Stimulated activated CD4-positive, alpha-beta T cell treated with anti-CD3 and anti-CD28 coated beads, Interleukin-12 subunit alpha, Interleukin-12 subunit beta, amount 100 ng/mL, for 24 hours (primary cell): ENCODE measurements around the gene RABGAP1.

Source experiments
- DNase-seq, 2 experiments: peaks; one replicate each; pipeline ENCODE4 v3.0.0-alpha.2; 2020; ENCODE audit warnings: low read depth in 2 of 2

Gene RABGAP1

GRCh38 chr9:123008909-123009308, 68.1 kb downstream of the RABGAP1 start:
- DNase-seq = no peak

- no peak for DNase-seq
These were observed 70.6 kb downstream of the RABGAP1 start for GRCh38 chr9:123011380-123011779.

- no peak for DNase-seq
These were observed 71.2 kb downstream of the RABGAP1 start for GRCh38 chr9:123011878-123012528.

- DNase-seq = no peak
These were observed 75.8 kb downstream of the RABGAP1 start for GRCh38 chr9:123016631-123017030.

GRCh38 chr9:123020796-123021195, 80.0 kb downstream of the RABGAP1 start:
- no peak for DNase-seq

GRCh38 chr9:123026425-123026824, 85.6 kb downstream of the RABGAP1 start:
- DNase-seq = no peak

GRCh38 chr9:123027517-123027916, 86.7 kb downstream of the RABGAP1 start:
- no peak for DNase-seq

GRCh38 chr9:123028136-123028535, 87.3 kb downstream of the RABGAP1 start:
- DNase-seq = no peak

- no peak for DNase-seq
These were observed 88.2 kb downstream of the RABGAP1 start for GRCh38 chr9:123028973-123029372.

GRCh38 chr9:123031963-123032362, 91.1 kb downstream of the RABGAP1 start:
- DNase-seq = no peak

- DNase-seq = no peak
These were observed 92.5 kb downstream of the RABGAP1 start, which contains the start of gene GPR21 for GRCh38 chr9:123033352-123033751. GPR21 (plus strand) TSS chr9:123033667; CDS start chr9:123034567, 900 bp downstream.

GRCh38 chr9:123033864-123034601, 93.2 kb downstream of the RABGAP1 start:
- DNase-seq = no peak

GRCh38 chr9:123034881-123035510, 94.2 kb downstream of the RABGAP1 start:
- DNase-seq = no peak

- DNase-seq = no peak
These were observed 95.0 kb downstream of the RABGAP1 start for GRCh38 chr9:123035791-123036190.

GRCh38 chr9:123036893-123037545, 96.2 kb downstream of the RABGAP1 start:
- no peak for DNase-seq

GRCh38 chr9:123039617-123040219, 98.9 kb downstream of the RABGAP1 start:
- no peak for DNase-seq

- DNase-seq = no peak
These were observed 100.0 kb downstream of the RABGAP1 start for GRCh38 chr9:123040801-123041200.

- DNase-seq = no peak
These were observed 100.7 kb downstream of the RABGAP1 start for GRCh38 chr9:123041489-123041888.

GRCh38 chr9:123043081-123043939, 102.5 kb downstream of the RABGAP1 start:
- no peak for DNase-seq

GRCh38 chr9:123044586-123044985, 103.8 kb downstream of the RABGAP1 start:
- no peak for DNase-seq
